ENCODE measurements around the gene GRIFIN.

GRIFIN gene

GRCh38 chr7:2432910-2433712, 43.1 kb downstream of the GRIFIN start:
- Mint-ChIP-seq H3K36me3 (peaks cover 29% of the 10 kb centered on the region), H3K27ac (no peak overlapping the region)

GRCh38 chr7:2431260-2431867, 44.8 kb downstream of the GRIFIN start:
- Mint-ChIP-seq H3K36me3 (peaks cover 29% of the 10 kb centered on the region), H3K27ac (no peak overlapping the region), H3K4me3 (no peak overlapping the region), H3K9me3 (peaks cover 5% of the 10 kb centered on the region), H3K4me1 (peaks cover 4% of the 10 kb centered on the region), H3K27me3 (no peaks in the 10 kb centered on the region)
- no peak for ATAC-seq

More at GRCh38 chr7:2432910-2433712, 43.1 kb downstream of the GRIFIN start:
- Mint-ChIP-seq H3K4me3 (no peak overlapping the region), H3K27me3 (no peaks in the 10 kb centered on the region), H3K4me1 (peaks cover 4% of the 10 kb centered on the region), H3K9me3 (peaks cover 5% of the 10 kb centered on the region)
- ATAC-seq = no peak

- H3K4me3 Mint-ChIP-seq = no peak overlapping the region
- H3K4me1 Mint-ChIP-seq = peaks cover 24% of the 10 kb centered on the region
- H3K36me3 Mint-ChIP-seq = peaks cover 11% of the 10 kb centered on the region
- no peak overlapping the region for H3K27ac Mint-ChIP-seq
- no peaks in the 10 kb centered on the region for H3K27me3 Mint-ChIP-seq
- no peak for ATAC-seq
- peaks cover under 1% of the 10 kb centered on the region for H3K9me3 Mint-ChIP-seq
Observed at GRCh38 chr7:2425749-2426148, 50.4 kb downstream of the GRIFIN start.
